GM12865 (cell line): ENCODE results near the gene NUDT3.
"Not testable (repeated sequence)": the region's sequence is repeated elsewhere in the genome, so short reads cannot be mapped to it uniquely, and the experiment has no call there.

Source experiments
- DNase-seq: peaks from one replicate; pipeline ENCODE4 v3.0.0; 2010; ENCODE audit warnings: low read depth
- H3K4me3 ChIP-seq: 2 replicates; pipeline ENCODE4 v1.5.1; 2011; ENCODE audit warnings: mild to moderate bottlenecking, low read depth, low read length, control low read depth
- TF ChIP-seq, protein P1 (sequence below): IDR thresholded peaks from 2 replicates; pipeline ENCODE4 v1.5.1; 2011; ENCODE audit warnings: low read length, control low read depth, low read depth, inconsistent platforms; ENCODE audit not compliant: insufficient read depth; ENCODE audit errors: missing control alignments

The NUDT3 gene

DNA sequence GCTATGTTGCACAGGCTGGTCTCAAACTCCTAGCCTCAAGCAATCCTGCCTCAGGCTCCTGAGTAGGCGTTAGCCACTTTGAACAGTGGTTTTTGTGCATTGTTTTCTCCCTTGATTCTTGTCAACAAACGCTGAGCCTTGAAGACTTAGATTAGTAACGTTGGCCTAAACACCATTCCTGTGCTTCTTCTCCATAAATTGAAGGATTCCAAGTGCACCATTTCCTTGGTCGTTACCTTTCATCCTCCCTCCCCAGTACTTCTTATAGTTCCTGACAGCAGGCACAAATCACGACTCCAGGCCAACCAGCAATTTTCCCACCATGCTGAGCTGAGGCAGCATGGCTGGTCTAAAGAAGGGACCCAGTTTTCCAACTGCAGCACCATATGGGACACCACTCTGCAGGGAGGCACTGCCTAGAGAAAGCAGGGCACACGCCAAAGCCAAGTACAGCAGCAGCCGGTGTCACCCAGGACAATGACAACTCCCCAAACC lies 24.5 kb upstream of the NUDT3 start:
- no peak overlapping the region for H3K4me3 ChIP-seq
- TF ChIP-seq, protein P1, sequence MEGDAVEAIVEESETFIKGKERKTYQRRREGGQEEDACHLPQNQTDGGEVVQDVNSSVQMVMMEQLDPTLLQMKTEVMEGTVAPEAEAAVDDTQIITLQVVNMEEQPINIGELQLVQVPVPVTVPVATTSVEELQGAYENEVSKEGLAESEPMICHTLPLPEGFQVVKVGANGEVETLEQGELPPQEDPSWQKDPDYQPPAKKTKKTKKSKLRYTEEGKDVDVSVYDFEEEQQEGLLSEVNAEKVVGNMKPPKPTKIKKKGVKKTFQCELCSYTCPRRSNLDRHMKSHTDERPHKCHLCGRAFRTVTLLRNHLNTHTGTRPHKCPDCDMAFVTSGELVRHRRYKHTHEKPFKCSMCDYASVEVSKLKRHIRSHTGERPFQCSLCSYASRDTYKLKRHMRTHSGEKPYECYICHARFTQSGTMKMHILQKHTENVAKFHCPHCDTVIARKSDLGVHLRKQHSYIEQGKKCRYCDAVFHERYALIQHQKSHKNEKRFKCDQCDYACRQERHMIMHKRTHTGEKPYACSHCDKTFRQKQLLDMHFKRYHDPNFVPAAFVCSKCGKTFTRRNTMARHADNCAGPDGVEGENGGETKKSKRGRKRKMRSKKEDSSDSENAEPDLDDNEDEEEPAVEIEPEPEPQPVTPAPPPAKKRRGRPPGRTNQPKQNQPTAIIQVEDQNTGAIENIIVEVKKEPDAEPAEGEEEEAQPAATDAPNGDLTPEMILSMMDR = no peak

DNA sequence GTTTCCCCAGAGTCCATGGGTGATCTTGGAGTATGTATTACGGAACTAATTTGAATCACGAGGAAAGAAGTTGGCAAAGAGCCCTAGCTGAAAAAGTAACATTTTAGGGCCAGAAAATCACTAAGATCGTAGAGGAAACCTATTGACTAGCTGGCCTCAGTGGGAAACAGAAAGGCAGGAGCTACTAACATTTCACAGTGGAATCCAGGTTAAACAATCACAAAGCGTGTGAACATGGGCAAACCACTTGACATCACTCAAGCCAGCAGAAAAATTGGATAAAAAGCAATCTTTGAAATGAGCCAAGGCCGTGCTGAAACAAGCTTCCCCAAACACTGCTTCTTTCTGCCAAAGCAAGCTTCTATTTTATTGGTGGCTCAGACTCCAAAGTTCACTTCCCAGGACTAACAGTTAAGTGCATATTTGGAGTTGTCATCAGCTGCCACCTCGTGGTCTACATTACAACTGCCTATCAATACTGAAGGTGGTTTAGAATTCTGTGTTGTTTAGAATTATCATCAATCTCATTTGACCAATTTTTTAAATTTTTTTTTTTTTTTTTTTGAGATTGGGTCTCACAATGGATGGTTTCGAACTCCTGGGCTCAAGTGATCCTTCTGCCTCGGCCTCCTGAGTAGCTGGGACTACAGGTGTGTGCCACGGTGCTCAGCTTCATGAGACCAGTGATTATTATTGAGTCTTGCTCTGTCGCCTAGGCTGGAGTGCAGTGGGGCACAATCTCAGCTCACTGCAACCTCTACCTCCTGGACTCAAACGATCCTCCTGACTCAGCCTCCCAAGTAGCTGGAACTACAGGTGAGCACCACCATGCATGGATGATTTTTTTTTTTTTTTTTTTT lies 22.8 kb upstream of the NUDT3 start:
- H3K4me3 ChIP-seq = no peak overlapping the region
- TF ChIP-seq, protein P1 = peak; percentile 58
- peak; percentile 74 for DNase-seq

More for the DNA sequence above, 24.5 kb upstream of the NUDT3 start:
- DNase-seq = no peak

DNA sequence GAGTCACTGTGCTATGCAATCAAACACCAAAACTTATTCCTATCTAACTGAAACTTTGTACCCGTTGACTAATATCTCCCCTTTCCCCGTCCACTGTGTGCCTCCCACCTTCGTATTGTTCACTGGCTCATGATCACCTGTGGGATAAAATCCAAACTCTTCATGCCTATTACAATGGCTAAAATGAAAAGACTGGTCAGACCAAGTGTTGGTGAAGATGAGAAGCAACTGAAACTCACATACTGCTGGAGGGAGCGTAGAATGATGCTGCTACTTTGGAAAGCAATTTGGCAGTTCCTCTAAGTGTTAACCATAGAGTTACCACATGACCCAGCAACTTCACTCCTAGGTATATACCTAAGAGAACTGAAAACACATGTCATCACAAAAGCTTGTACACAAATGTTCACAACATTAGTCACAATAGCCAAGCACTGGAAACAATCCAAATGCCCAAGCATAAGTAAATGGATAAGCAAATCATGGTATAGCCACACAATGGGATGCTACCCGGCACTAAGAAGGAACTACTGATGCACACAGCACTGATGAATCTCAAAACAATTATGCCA lies 20.3 kb upstream of the NUDT3 start:
- no peak overlapping the region for H3K4me3 ChIP-seq
- TF ChIP-seq, protein P1 = no peak
- DNase-seq = no peak

DNA sequence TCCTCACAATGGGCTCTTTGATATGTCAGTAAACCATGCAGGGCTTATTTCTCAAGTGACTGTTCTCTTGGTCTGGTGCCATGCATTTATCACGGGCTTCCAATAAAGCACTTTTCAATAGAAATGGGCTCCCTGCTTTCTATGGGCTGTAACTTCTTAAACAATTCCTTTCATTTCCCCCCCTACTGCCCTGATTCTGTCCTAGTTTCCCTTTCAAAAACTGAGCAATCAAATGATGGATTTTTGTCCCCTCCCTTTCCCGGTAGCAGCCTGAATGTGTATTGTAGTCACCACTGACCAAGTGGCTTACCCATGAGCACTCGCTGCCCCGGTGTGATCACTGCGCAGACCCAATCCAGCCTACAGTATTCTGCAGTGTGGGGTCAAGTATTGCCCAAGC lies 19.5 kb upstream of the NUDT3 start:
- no peak overlapping the region for H3K4me3 ChIP-seq
- TF ChIP-seq, protein P1 = no peak
- DNase-seq = no peak

DNA sequence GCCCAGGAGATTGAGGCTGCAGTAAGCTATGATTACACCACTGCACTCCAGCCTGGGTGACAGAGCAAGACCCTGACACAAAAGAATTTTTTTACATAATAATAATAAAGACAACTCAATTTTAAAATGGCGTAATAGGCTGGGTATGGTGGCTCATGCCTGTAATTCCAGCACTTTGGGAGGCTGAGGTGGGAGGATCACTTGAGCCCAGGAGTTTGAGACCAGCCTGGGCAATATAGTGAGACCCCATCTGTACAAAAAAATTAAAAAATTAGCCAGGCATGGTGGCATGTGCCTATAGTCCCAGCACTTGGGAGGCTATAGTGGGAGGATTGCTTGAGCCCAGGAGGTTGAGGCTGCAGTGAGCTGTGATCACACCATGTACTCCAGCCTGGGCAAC lies 15.4 kb upstream of the NUDT3 start:
- DNase-seq, H3K4me3 ChIP-seq: not testable (repeated sequence)

DNA sequence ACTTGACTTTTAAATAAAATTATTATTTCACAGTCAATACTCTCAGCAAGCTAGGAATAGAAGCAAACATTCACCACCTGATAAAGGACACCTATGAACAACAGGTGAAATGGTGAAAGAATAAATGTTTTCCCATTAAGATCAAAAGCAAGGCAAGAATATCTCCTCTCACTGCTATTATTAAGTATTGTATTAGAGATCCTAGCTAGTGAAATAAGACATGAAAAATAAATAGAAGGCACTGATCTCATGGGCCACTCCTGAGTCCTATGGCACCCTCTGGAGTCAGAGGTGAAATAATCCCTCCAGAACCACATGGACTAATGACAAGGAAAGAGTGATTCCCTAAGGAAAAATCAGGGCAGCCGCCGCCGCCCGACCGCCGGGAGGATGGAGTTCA lies 4.0 kb upstream of the NUDT3 start:
- TF ChIP-seq, protein P1 = no peak
- H3K4me3 ChIP-seq = no peak overlapping the region
- no peak for DNase-seq

DNA sequence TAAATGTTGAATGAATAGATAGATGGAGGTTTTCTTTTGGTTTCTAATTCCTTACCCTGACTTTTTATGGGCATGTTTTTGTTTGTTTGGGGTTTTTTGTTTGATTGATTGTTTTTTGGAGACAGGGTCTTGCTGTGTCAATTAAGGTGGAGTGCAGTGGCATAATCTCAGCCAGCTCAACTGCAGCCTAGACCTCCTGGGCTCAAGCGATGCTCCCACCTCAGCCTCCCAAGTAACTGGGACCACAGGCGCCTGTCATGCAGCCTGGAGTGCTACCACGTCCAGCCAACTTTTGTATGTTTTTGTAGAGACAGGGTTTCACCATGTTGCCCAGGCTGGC lies 1.5 kb upstream of the NUDT3 start:
- TF ChIP-seq, protein P1 = no peak
- H3K4me3 ChIP-seq = no peak overlapping the region
- no peak for DNase-seq
